ENCODE data around the gene MARVELD1.

Gene MARVELD1

DNA sequence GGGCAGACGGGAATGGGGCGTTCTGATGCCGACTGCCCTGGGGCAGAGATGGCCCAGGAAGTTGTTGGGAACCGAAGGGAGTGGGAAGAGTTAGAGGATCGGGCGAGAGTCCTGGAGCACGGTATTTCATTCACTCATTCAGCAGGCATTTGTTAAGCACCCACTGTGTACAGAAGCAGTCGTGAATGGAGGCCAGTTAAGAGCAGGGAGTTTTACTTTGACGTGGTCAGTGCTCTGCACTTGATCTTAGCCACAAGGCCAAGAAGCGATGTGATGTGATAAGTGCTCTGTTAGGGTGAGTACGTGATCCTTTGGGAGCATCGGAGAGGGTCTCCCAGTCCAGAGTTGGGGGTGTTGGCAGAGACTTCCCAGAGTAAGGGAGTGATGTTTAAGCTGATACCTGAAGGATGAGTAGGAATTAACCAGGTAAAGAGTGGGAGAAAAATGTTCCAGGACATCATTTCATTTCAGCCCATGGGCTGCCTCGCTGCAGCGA lies 24.3 kb downstream of the MARVELD1 start:
- Histone ChIP-seq H3K36me3 (ENCODE audit: insufficient read depth, insufficient read length, low read length) (peaks cover 33% of the 10 kb centered on the region), H3K4me1 (ENCODE audit: insufficient read depth, insufficient read length) (peaks cover 3% of the 10 kb centered on the region), H3K4me3 (ENCODE audit: insufficient read length, low read depth) (peak overlapping the region; percentile 93), H3K27me3 (ENCODE audit: insufficient read depth, insufficient read length) (peaks cover 16% of the 10 kb centered on the region), H3K9me3 (ENCODE audit: insufficient read depth, low read length) (peaks cover 12% of the 10 kb centered on the region), H3K9ac (ENCODE audit: insufficient read length, low read depth) (peak overlapping the region; percentile 98)
- TF ChIP-seq ZNF274 (IDR thresholded peaks at IDR 0.05; ENCODE audit: low read depth, low read length) (no peak), SUZ12 (IDR thresholded peaks at IDR 0.05; ENCODE audit: extremely low read depth, insufficient read depth, insufficient read length) (no peak), YY1 (IDR thresholded peaks at IDR 0.05; ENCODE audit: insufficient read depth, insufficient read length) (no peak)
- DNase-seq (ENCODE audit: low read depth, low spot score): no peak

GRCh38 chr10:97738616-97739015 lies 25.1 kb downstream of the MARVELD1 start:
- Histone ChIP-seq H3K27me3 (ENCODE audit: insufficient read depth, insufficient read length) (peaks cover 16% of the 10 kb centered on the region), H3K9ac (ENCODE audit: insufficient read length, low read depth) (no peak overlapping the region), H3K4me3 (ENCODE audit: insufficient read length, low read depth) (no peak overlapping the region), H3K4me1 (ENCODE audit: insufficient read depth, insufficient read length) (peaks cover 5% of the 10 kb centered on the region), H3K9me3 (ENCODE audit: insufficient read depth, low read length) (peaks cover 12% of the 10 kb centered on the region), H3K36me3 (ENCODE audit: insufficient read depth, insufficient read length, low read length) (peaks cover 41% of the 10 kb centered on the region)
- TF ChIP-seq ZNF274 (IDR thresholded peaks at IDR 0.05; ENCODE audit: low read depth, low read length): no peak
- TF ChIP-seq SUZ12 (IDR thresholded peaks at IDR 0.05; ENCODE audit: extremely low read depth, insufficient read depth, insufficient read length): no peak
- no peak for TF ChIP-seq YY1 (IDR thresholded peaks at IDR 0.05; ENCODE audit: insufficient read depth, insufficient read length)
- DNase-seq (ENCODE audit: low read depth, low spot score): no peak

DNA sequence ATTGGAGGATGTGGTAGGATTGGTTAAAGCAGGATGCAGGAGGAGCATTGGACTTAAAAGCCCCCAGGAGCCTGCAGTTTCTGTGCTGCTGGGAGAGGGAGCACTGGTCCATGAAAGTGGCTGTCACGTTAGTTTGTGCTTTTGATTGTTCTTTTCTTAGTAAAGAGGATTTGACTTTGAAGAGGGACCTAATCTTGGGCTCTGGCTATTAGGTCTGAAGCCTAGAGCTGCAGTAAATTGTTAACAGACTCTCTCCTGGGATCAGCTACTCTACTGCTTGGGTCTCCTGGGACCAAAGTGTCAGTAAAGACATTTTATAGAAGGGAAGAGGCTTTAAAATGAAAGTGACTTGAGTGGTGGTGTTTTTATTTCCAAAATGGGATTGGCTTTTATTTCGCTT lies 27.1 kb downstream of the MARVELD1 start:
- Histone ChIP-seq H3K4me3 (ENCODE audit: insufficient read length, low read depth) (no peak overlapping the region), H3K36me3 (ENCODE audit: insufficient read depth, insufficient read length, low read length) (peaks cover 56% of the 10 kb centered on the region), H3K9ac (ENCODE audit: insufficient read length, low read depth) (no peak overlapping the region), H3K4me1 (ENCODE audit: insufficient read depth, insufficient read length) (peaks cover 5% of the 10 kb centered on the region), H3K9me3 (ENCODE audit: insufficient read depth, low read length) (peaks cover 11% of the 10 kb centered on the region), H3K27me3 (ENCODE audit: insufficient read depth, insufficient read length) (peaks cover 12% of the 10 kb centered on the region)
- TF ChIP-seq ZNF274 (IDR thresholded peaks at IDR 0.05; ENCODE audit: low read depth, low read length): no peak
- TF ChIP-seq YY1 (IDR thresholded peaks at IDR 0.05; ENCODE audit: insufficient read depth, insufficient read length): no peak
- no peak for TF ChIP-seq SUZ12 (IDR thresholded peaks at IDR 0.05; ENCODE audit: extremely low read depth, insufficient read depth, insufficient read length)
- DNase-seq (ENCODE audit: low read depth, low spot score): no peak

DNA sequence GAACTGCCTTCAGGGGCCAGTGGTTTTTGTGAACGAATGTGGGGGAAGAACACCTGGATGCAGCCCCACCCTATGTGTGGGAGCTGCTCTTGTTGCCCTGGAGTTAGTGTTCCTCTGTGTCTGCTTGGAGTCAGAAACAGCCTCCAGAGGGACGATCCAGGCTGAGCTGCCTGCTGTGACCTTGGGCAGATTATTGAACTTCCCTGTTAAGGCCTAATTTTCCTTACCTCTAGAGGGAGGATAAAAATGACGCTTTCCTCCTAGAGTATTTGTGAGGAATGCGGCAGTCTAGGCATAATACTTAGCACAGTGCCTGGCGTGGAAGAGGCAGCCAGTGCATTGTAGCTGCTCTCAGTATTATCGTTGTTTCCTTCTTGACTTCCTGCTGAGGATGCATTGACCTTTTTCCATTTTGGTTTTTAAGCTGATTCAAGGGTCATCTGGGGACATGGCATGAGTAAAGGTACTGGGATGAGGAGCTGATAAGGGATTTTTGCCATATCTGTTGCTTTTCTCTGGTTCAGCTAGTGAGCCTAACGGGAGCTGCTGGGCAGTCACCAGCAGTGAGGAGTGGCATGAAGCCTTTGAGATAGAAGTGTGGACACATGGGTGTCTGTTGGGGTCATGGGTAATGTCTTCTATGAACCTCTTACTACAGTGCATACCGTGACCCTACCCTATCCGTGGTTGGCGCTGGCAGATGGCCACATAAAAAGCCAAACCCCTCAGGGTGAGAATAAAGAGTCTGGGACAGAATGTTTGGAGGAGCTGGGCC lies 29.8 kb downstream of the MARVELD1 start:
- H3K4me3 ChIP-seq (ENCODE audit: insufficient read length, low read depth): no peak overlapping the region
- no peaks in the 10 kb centered on the region for H3K27me3 ChIP-seq (ENCODE audit: insufficient read depth, insufficient read length)
- TF ChIP-seq SUZ12 (IDR thresholded peaks at IDR 0.05; ENCODE audit: extremely low read depth, insufficient read depth, insufficient read length): no peak
- no peak for TF ChIP-seq YY1 (IDR thresholded peaks at IDR 0.05; ENCODE audit: insufficient read depth, insufficient read length)
- no peak for TF ChIP-seq ZNF274 (IDR thresholded peaks at IDR 0.05; ENCODE audit: low read depth, low read length)
- H3K36me3 ChIP-seq (ENCODE audit: insufficient read depth, insufficient read length, low read length): peaks cover 74% of the 10 kb centered on the region
- H3K4me1 ChIP-seq (ENCODE audit: insufficient read depth, insufficient read length): peaks cover 3% of the 10 kb centered on the region
- no peak overlapping the region for H3K9ac ChIP-seq (ENCODE audit: insufficient read length, low read depth)
- no peaks in the 10 kb centered on the region for H3K9me3 ChIP-seq (ENCODE audit: insufficient read depth, low read length)
- DNase-seq (ENCODE audit: low read depth, low spot score): no peak

GRCh38 chr10:97744405-97745035 lies 31.0 kb downstream of the MARVELD1 start:
- DNase-seq (ENCODE audit: low read depth, low spot score): no peak
- peaks cover 70% of the 10 kb centered on the region for H3K36me3 ChIP-seq (ENCODE audit: insufficient read depth, insufficient read length, low read length)
- H3K4me3 ChIP-seq (ENCODE audit: insufficient read length, low read depth): no peak overlapping the region
- H3K9me3 ChIP-seq (ENCODE audit: insufficient read depth, low read length): no peaks in the 10 kb centered on the region
- H3K27me3 ChIP-seq (ENCODE audit: insufficient read depth, insufficient read length): no peaks in the 10 kb centered on the region
- peaks cover 3% of the 10 kb centered on the region for H3K4me1 ChIP-seq (ENCODE audit: insufficient read depth, insufficient read length)
- no peak overlapping the region for H3K9ac ChIP-seq (ENCODE audit: insufficient read length, low read depth)
- no peak for TF ChIP-seq SUZ12 (IDR thresholded peaks at IDR 0.05; ENCODE audit: extremely low read depth, insufficient read depth, insufficient read length)
- TF ChIP-seq ZNF274 (IDR thresholded peaks at IDR 0.05; ENCODE audit: low read depth, low read length): no peak
- no peak for TF ChIP-seq YY1 (IDR thresholded peaks at IDR 0.05; ENCODE audit: insufficient read depth, insufficient read length)

DNA sequence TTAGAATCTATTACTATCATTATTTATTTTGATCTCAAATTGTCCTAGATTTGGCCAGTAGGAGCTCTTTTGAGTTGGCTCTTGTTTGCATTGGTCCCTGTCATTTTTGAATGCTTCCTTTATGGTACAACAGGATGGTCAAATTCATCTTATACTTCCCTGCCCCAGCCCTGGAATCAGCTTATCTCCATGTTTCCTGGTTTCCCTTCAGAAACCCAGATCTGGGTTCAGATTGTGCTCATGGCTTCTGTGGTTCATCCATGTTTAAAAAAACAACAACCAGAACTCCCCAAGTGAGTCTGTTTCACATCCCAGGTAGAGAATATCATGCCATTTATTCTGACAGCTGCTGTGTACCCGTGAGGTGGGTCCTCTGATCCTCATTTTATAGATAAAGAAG lies 34.0 kb downstream of the MARVELD1 start:
- no peak for TF ChIP-seq ZNF274 (IDR thresholded peaks at IDR 0.05; ENCODE audit: low read depth, low read length)
- no peak for TF ChIP-seq SUZ12 (IDR thresholded peaks at IDR 0.05; ENCODE audit: extremely low read depth, insufficient read depth, insufficient read length)
- Histone ChIP-seq H3K9me3 (ENCODE audit: insufficient read depth, low read length) (no peaks in the 10 kb centered on the region), H3K9ac (ENCODE audit: insufficient read length, low read depth) (no peak overlapping the region), H3K4me3 (ENCODE audit: insufficient read length, low read depth) (no peak overlapping the region), H3K27me3 (ENCODE audit: insufficient read depth, insufficient read length) (no peaks in the 10 kb centered on the region), H3K36me3 (ENCODE audit: insufficient read depth, insufficient read length, low read length) (peaks cover 78% of the 10 kb centered on the region), H3K4me1 (ENCODE audit: insufficient read depth, insufficient read length) (peaks cover 3% of the 10 kb centered on the region)
- DNase-seq (ENCODE audit: low read depth, low spot score): no peak

DNA sequence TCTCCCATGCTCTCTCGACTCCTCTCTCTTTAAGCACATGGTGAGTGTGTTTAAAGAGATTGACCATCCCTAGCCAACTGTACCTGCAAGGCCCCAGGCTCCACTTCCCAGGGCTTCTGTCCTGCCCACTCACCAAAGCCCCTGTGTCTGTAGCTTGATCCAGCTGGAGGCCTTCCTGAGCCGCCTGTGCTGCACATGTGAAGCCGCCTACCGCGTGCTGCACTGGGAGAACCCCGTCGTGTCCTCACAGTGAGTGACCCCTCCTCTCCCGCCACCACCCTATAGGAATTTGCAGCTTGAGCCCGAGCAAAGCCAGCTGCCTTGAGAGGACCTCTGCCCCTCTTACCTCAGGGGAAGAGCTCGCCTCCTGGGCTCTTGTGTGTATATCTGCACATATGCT lies 34.6 kb downstream of the MARVELD1 start:
- no peak for DNase-seq (ENCODE audit: low read depth, low spot score)
- H3K9ac ChIP-seq (ENCODE audit: insufficient read length, low read depth): no peak overlapping the region
- no peaks in the 10 kb centered on the region for H3K27me3 ChIP-seq (ENCODE audit: insufficient read depth, insufficient read length)
- peaks cover 79% of the 10 kb centered on the region for H3K36me3 ChIP-seq (ENCODE audit: insufficient read depth, insufficient read length, low read length)
- no peaks in the 10 kb centered on the region for H3K9me3 ChIP-seq (ENCODE audit: insufficient read depth, low read length)
- no peaks in the 10 kb centered on the region for H3K4me1 ChIP-seq (ENCODE audit: insufficient read depth, insufficient read length)
- TF ChIP-seq ZNF274 (IDR thresholded peaks at IDR 0.05; ENCODE audit: low read depth, low read length) (no peak), SUZ12 (IDR thresholded peaks at IDR 0.05; ENCODE audit: extremely low read depth, insufficient read depth, insufficient read length) (no peak), YY1 (IDR thresholded peaks at IDR 0.05; ENCODE audit: insufficient read depth, insufficient read length) (no peak)
- H3K4me3 ChIP-seq (ENCODE audit: insufficient read length, low read depth): no peak overlapping the region
